Measurements from ENCODE around the gene NUMB.
"Not testable (repeated sequence)": the region's sequence is repeated elsewhere in the genome, so short reads cannot be mapped to it uniquely, and the experiment has no call there.

NUMB gene

DNA sequence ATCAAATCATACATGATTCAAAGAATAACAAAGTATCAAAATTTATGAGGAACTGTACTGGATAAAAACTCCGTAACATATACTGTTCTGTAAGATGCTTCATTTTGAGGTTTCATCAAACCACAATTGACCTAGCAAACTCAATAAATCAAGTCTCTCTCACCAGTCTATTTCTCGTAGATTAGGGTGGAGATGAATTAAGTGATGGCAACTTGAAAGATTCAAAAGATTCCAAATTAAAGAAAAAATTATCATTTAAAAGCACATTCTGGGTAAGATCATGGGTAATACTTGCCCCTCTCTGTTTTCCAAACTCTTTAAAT is 146.7 kb downstream of the NUMB start:
- H3K9me3 ChIP-seq (ENCODE audit: control insufficient read depth in 2 of 2, low read length in 2 of 2), result no peaks in the 10 kb centered on the region
- no peaks in the 10 kb centered on the region for H3K36me3 ChIP-seq (ENCODE audit: control insufficient read depth in 2 of 2, insufficient read depth in 2 of 2, low read length in 2 of 2)
- H3K9ac ChIP-seq (ENCODE audit: low read depth in 1 of 2, low read length in 2 of 2), result no peak overlapping the region
- peaks cover 3% of the 10 kb centered on the region in 2 donors for H3K4me1 ChIP-seq (ENCODE audit: control insufficient read depth in 2 of 2, insufficient read depth in 2 of 2, low read length in 2 of 2)
- no peak overlapping the region for H3K27ac ChIP-seq (ENCODE audit: low read depth in 2 of 2, low read length in 2 of 2)
- H3K4me3 ChIP-seq (ENCODE audit: low read length in 2 of 2), result peak overlapping the region in 1 of 2 donors; percentile 4
- no peaks in the 10 kb centered on the region for H3K27me3 ChIP-seq (ENCODE audit: control insufficient read depth in 2 of 2, insufficient read depth in 2 of 2, low read length in 2 of 2)

DNA sequence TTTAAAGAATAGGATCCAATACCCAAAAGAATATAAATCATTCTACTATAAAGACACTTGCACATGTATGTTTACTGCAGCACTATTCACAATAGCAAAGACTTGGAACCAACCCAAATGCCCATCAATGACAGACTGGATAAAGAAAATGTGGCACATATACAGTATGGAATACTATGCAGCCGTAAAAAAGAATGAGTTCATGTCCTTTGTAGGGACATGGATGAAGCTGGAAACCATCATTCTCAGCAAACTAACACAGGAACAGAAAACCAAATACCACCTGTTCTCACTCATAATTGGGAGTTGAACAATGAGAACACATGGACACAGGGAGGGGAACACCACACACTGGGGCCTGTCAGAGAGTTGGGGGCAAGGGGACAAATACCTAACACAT is 149.1 kb downstream of the NUMB start:
- H3K27me3 ChIP-seq (ENCODE audit: control insufficient read depth in 2 of 2, insufficient read depth in 2 of 2, low read length in 2 of 2); H3K36me3 ChIP-seq (ENCODE audit: control insufficient read depth in 2 of 2, insufficient read depth in 2 of 2, low read length in 2 of 2); H3K9me3 ChIP-seq (ENCODE audit: control insufficient read depth in 2 of 2, low read length in 2 of 2); H3K27ac ChIP-seq (ENCODE audit: low read depth in 2 of 2, low read length in 2 of 2); H3K9ac ChIP-seq (ENCODE audit: low read depth in 1 of 2, low read length in 2 of 2); H3K4me1 ChIP-seq (ENCODE audit: control insufficient read depth in 2 of 2, insufficient read depth in 2 of 2, low read length in 2 of 2); H3K4me3 ChIP-seq (ENCODE audit: low read length in 2 of 2): not testable (repeated sequence)

DNA sequence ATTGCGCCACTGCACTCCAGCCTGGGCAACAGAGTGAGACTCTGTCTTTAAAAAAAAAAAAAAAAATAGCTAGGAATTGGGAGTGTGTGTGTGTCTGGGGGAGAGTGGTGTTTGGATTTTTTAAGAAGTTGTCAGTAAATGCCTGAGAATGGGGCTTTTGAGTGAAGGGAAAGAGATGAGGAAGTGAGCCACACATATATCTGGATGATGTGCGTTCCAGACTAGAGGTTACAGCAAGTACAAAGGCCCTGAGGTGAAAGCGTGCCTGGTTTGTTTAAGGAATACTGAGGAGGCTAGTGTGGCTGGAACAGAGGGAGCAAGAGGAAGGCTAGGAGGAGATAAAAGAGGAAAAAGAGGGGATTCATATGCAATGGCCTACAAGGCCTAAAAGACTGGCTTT is 151.1 kb downstream of the NUMB start:
- Histone ChIP-seq H3K4me3 (ENCODE audit: low read length in 2 of 2) (no peak overlapping the region), H3K9me3 (ENCODE audit: control insufficient read depth in 2 of 2, low read length in 2 of 2) (no peaks in the 10 kb centered on the region), H3K4me1 (ENCODE audit: control insufficient read depth in 2 of 2, insufficient read depth in 2 of 2, low read length in 2 of 2) (peaks cover 3% of the 10 kb centered on the region in 2 donors)

DNA sequence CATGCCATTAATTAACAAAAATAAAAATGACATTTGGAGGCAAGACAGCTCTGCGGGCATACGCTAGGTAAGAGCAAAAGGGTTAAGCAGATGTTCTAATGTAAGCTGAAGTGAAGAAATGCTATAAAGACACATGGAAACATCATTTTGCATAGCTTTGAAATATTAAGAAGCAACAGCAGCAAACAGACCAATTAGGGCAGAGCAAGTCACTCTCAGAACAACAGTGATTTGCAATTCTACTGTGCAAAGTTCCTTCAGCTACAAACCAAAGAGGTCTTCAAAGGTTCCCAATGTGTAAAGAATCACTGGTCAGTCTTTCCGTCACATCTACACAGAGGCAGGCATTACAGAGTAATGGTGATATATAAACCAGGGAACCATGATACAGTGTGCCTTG is 152.8 kb downstream of the NUMB start:
- no peaks in the 10 kb centered on the region for H3K9me3 ChIP-seq (ENCODE audit: control insufficient read depth in 2 of 2, low read length in 2 of 2)
- peaks cover 0 to 4% of the 10 kb centered on the region in 2 donors for H3K4me1 ChIP-seq (ENCODE audit: control insufficient read depth in 2 of 2, insufficient read depth in 2 of 2, low read length in 2 of 2)
- H3K36me3 ChIP-seq (ENCODE audit: control insufficient read depth in 2 of 2, insufficient read depth in 2 of 2, low read length in 2 of 2), result peaks cover 0 to 2% of the 10 kb centered on the region in 2 donors
- H3K27ac ChIP-seq (ENCODE audit: low read depth in 2 of 2, low read length in 2 of 2), result no peak overlapping the region
- H3K27me3 ChIP-seq (ENCODE audit: control insufficient read depth in 2 of 2, insufficient read depth in 2 of 2, low read length in 2 of 2), result no peaks in the 10 kb centered on the region
- H3K9ac ChIP-seq (ENCODE audit: low read depth in 1 of 2, low read length in 2 of 2), result no peak overlapping the region
- no peak overlapping the region for H3K4me3 ChIP-seq (ENCODE audit: low read length in 2 of 2)

More for the DNA sequence above, 151.1 kb downstream of the NUMB start:
- no peaks in the 10 kb centered on the region for H3K27me3 ChIP-seq (ENCODE audit: control insufficient read depth in 2 of 2, insufficient read depth in 2 of 2, low read length in 2 of 2)
- peaks cover 0 to 2% of the 10 kb centered on the region in 2 donors for H3K36me3 ChIP-seq (ENCODE audit: control insufficient read depth in 2 of 2, insufficient read depth in 2 of 2, low read length in 2 of 2)
- H3K27ac ChIP-seq (ENCODE audit: low read depth in 2 of 2, low read length in 2 of 2), result no peak overlapping the region
- no peak overlapping the region for H3K9ac ChIP-seq (ENCODE audit: low read depth in 1 of 2, low read length in 2 of 2)

DNA sequence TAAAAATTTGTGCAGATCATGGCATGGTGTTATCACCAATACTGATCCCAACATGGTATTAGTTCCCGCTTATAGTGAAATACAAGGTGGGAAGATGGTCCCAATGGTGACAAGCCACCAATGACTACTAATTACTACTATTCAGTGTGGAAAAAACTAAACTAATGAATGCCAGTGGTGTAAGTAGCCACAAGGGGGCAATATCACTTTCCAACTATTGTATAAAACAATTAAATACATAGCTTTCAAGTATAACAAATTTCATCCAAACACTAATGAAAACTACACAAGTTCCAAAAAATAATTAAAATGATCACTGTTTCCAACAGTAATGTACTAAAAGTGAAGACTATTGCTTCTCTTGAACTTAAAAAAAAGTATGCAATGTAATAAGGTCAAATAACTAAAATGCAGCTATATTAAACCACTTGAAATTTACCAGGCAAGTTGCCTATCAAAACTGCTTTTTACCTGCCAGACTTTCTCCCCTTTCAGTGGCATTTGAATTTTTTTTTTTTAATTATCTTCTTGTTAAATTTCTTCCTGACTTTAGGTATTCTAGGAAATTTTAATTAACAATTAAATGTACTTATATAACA is 163.0 kb downstream of the NUMB start:
- H3K36me3 ChIP-seq (ENCODE audit: control insufficient read depth in 2 of 2, insufficient read depth in 2 of 2, low read length in 2 of 2), result peaks cover 6 to 23% of the 10 kb centered on the region in 2 donors
- no peak overlapping the region for H3K27ac ChIP-seq (ENCODE audit: low read depth in 2 of 2, low read length in 2 of 2)
- peaks cover 4 to 6% of the 10 kb centered on the region in 2 donors for H3K4me1 ChIP-seq (ENCODE audit: control insufficient read depth in 2 of 2, insufficient read depth in 2 of 2, low read length in 2 of 2)
- no peaks in the 10 kb centered on the region for H3K9me3 ChIP-seq (ENCODE audit: control insufficient read depth in 2 of 2, low read length in 2 of 2)
- H3K27me3 ChIP-seq (ENCODE audit: control insufficient read depth in 2 of 2, insufficient read depth in 2 of 2, low read length in 2 of 2), result no peaks in the 10 kb centered on the region
- H3K4me3 ChIP-seq (ENCODE audit: low read length in 2 of 2), result no peak overlapping the region
- H3K9ac ChIP-seq (ENCODE audit: low read depth in 1 of 2, low read length in 2 of 2), result no peak overlapping the region

DNA sequence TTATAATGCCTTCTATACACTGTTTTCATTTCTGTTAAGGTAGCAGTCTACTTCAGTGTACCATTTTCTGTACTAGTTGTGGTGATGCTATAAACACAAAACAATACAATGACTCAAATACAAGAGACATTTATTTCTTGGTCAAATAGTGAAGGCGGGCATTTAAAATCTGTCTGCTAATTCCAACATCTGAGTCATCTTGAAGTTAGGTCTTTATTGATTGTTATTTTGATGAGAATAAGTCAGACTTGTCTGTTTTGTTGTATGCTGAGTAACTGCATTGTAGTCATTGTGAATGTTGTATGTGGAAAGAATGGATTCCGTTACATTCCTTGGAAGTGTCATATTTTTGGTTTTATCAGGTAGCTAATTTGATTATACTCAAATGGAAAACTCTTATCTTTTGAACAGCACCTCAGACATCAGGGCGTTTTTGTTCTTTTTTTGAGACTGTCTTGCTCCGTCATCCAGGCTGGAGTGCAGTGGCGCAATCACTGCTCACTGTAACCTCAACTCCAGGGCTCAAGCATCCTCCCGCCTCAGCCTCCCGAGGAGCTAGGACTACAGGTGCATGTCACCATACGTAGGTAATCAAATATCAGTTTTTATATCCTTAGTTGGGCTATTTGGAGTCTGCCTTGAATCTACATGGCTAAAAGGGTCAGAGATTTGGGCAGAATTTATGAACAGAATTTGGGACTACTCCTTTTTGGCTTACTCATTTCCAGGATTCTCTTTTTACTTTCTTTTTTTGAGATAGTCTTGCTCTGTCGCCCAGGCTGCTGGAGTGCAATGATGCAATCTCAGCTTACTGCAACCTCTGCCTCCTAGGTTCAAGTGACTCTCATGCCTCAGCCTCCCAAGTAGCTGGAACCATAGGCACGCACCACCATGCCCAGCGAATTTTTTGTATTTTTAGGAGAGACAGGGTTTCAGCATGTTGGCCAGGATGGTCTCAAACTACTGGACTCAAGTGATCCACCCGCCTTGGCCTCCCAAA is 164.3 kb downstream of the NUMB start:
- Histone ChIP-seq H3K27ac (ENCODE audit: low read depth in 2 of 2, low read length in 2 of 2) (no peak overlapping the region), H3K9ac (ENCODE audit: low read depth in 1 of 2, low read length in 2 of 2) (no peak overlapping the region), H3K27me3 (ENCODE audit: control insufficient read depth in 2 of 2, insufficient read depth in 2 of 2, low read length in 2 of 2) (no peaks in the 10 kb centered on the region), H3K36me3 (ENCODE audit: control insufficient read depth in 2 of 2, insufficient read depth in 2 of 2, low read length in 2 of 2) (peaks cover 6 to 29% of the 10 kb centered on the region in 2 donors), H3K4me3 (ENCODE audit: low read length in 2 of 2) (no peak overlapping the region), H3K9me3 (ENCODE audit: control insufficient read depth in 2 of 2, low read length in 2 of 2) (no peaks in the 10 kb centered on the region), H3K4me1 (ENCODE audit: control insufficient read depth in 2 of 2, insufficient read depth in 2 of 2, low read length in 2 of 2) (peaks cover 0 to 2% of the 10 kb centered on the region in 2 donors)

DNA sequence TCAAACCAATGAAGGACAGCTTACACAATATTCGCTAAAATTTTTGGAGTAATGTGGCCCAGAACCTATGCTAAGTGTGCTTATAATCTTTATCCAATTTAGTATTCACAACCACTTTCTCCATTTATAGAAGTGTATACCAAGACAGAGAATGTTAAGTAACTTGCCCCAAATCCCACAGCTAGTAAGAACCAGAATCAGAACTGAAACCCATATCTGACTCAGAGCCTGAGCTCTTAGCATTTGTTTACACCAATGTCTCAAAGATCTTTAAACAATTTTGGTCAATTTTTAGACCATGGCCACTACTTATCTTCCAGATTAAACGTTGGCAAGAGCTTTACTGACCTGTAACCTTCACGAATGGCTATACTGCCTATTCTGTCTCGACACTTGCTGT is 168.1 kb downstream of the NUMB start:
- peaks cover 12 to 47% of the 10 kb centered on the region in 2 donors for H3K36me3 ChIP-seq (ENCODE audit: control insufficient read depth in 2 of 2, insufficient read depth in 2 of 2, low read length in 2 of 2)
- no peaks in the 10 kb centered on the region for H3K4me1 ChIP-seq (ENCODE audit: control insufficient read depth in 2 of 2, insufficient read depth in 2 of 2, low read length in 2 of 2)
- no peak overlapping the region for H3K4me3 ChIP-seq (ENCODE audit: low read length in 2 of 2)
- no peak overlapping the region for H3K9ac ChIP-seq (ENCODE audit: low read depth in 1 of 2, low read length in 2 of 2)
- no peak overlapping the region for H3K27ac ChIP-seq (ENCODE audit: low read depth in 2 of 2, low read length in 2 of 2)
- H3K9me3 ChIP-seq (ENCODE audit: control insufficient read depth in 2 of 2, low read length in 2 of 2), result no peaks in the 10 kb centered on the region
- no peaks in the 10 kb centered on the region for H3K27me3 ChIP-seq (ENCODE audit: control insufficient read depth in 2 of 2, insufficient read depth in 2 of 2, low read length in 2 of 2)

DNA sequence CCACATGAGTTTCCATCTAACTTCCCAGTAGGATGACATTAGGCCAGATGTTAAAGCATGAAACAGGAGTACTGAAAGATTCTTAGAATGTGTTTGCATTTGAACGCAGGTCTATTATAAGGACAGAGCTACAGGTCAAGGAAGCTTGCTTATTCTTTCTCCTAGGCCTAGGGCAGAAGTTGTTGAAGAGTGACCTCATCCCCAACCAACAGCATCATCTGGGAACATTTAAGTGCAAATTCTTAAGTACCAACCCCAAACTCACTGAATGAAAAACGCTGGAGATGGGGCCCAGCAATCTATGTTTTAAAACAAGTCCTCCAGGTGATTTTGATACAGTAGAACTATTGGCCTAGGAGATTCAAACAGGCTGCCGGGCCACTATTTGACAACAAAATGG is 168.6 kb downstream of the NUMB start:
- Histone ChIP-seq H3K36me3 (ENCODE audit: control insufficient read depth in 2 of 2, insufficient read depth in 2 of 2, low read length in 2 of 2) (peaks cover 16 to 53% of the 10 kb centered on the region in 2 donors), H3K27me3 (ENCODE audit: control insufficient read depth in 2 of 2, insufficient read depth in 2 of 2, low read length in 2 of 2) (no peaks in the 10 kb centered on the region), H3K27ac (ENCODE audit: low read depth in 2 of 2, low read length in 2 of 2) (no peak overlapping the region), H3K9ac (ENCODE audit: low read depth in 1 of 2, low read length in 2 of 2) (no peak overlapping the region), H3K4me3 (ENCODE audit: low read length in 2 of 2) (no peak overlapping the region), H3K4me1 (ENCODE audit: control insufficient read depth in 2 of 2, insufficient read depth in 2 of 2, low read length in 2 of 2) (no peaks in the 10 kb centered on the region), H3K9me3 (ENCODE audit: control insufficient read depth in 2 of 2, low read length in 2 of 2) (no peaks in the 10 kb centered on the region)

DNA sequence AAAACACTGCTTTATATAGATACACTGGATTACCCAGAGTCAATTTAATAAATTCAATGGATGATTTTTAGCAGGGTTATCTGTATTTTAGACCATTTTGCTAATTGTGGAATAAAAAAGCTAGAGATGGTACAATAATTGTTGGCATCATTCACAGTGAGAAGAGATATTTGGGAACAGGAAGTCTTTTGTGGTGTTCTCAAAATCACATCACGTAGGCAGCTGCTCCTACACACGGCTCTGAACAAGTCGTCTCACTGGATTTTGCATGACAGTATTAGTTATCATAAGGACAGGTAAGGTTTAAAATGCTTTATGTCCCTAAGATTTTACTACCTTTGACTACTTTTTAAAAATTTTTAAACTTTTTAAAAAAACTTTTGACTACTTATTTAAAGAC is 169.0 kb downstream of the NUMB start:
- no peak overlapping the region for H3K9ac ChIP-seq (ENCODE audit: low read depth in 1 of 2, low read length in 2 of 2)
- no peak overlapping the region for H3K27ac ChIP-seq (ENCODE audit: low read depth in 2 of 2, low read length in 2 of 2)
- H3K9me3 ChIP-seq (ENCODE audit: control insufficient read depth in 2 of 2, low read length in 2 of 2), result no peaks in the 10 kb centered on the region
- H3K27me3 ChIP-seq (ENCODE audit: control insufficient read depth in 2 of 2, insufficient read depth in 2 of 2, low read length in 2 of 2), result no peaks in the 10 kb centered on the region
- no peaks in the 10 kb centered on the region for H3K4me1 ChIP-seq (ENCODE audit: control insufficient read depth in 2 of 2, insufficient read depth in 2 of 2, low read length in 2 of 2)
- no peak overlapping the region for H3K4me3 ChIP-seq (ENCODE audit: low read length in 2 of 2)
- H3K36me3 ChIP-seq (ENCODE audit: control insufficient read depth in 2 of 2, insufficient read depth in 2 of 2, low read length in 2 of 2), result peaks cover 17 to 55% of the 10 kb centered on the region in 2 donors

DNA sequence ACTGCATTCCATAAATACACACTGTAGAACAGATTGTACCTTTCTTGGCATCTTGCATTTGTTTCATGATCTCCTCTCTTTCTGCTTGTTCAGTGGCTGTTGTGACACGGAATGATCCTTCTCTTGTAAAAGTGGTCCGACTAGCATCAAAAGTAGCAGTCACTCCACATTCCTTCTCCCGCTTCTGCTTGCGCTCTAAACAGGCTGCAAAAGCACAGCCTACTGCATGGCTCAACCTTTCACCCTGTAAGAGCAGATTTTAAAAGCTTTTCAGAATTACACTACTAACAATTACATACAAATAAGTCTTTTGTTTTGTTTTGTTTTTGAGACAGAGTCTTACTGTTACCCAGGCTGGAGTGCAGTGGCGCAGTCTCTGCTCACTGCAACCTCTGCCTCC is 171.3 kb downstream of the NUMB start:
- H3K27ac ChIP-seq (ENCODE audit: low read depth in 2 of 2, low read length in 2 of 2), result no peak overlapping the region
- H3K27me3 ChIP-seq (ENCODE audit: control insufficient read depth in 2 of 2, insufficient read depth in 2 of 2, low read length in 2 of 2), result no peaks in the 10 kb centered on the region
- H3K36me3 ChIP-seq (ENCODE audit: control insufficient read depth in 2 of 2, insufficient read depth in 2 of 2, low read length in 2 of 2), result peaks cover 34 to 60% of the 10 kb centered on the region in 2 donors
- no peak overlapping the region for H3K4me3 ChIP-seq (ENCODE audit: low read length in 2 of 2)
- no peak overlapping the region for H3K9ac ChIP-seq (ENCODE audit: low read depth in 1 of 2, low read length in 2 of 2)
- H3K4me1 ChIP-seq (ENCODE audit: control insufficient read depth in 2 of 2, insufficient read depth in 2 of 2, low read length in 2 of 2), result no peaks in the 10 kb centered on the region
- H3K9me3 ChIP-seq (ENCODE audit: control insufficient read depth in 2 of 2, low read length in 2 of 2), result no peaks in the 10 kb centered on the region

Data from mucosa of rectum (tissue), 2 donors.